Esophagus (tissue), 2 donors: ENCODE results near the gene CTNS. TPM values are rescaled to one million over a fixed set of nuclear protein-coding genes. Genes with fewer than 3 reads are reported as not detected.

ENCODE experiments used
- H3K27ac ChIP-seq, 2 donors: one replicate each; pipeline ENCODE4 v1.5.1; 2013; ENCODE audit warnings: low read depth in 2 of 2, mild to moderate bottlenecking in 2 of 2, inconsistent platforms in 1 of 2, low read length in 1 of 2, moderate library complexity in 1 of 2
- H3K27me3 ChIP-seq, 2 donors: one replicate each; pipeline ENCODE4 v1.6.1; 2013; ENCODE audit warnings: low read length in 2 of 2, control low read depth in 1 of 2, mild to moderate bottlenecking in 1 of 2; ENCODE audit not compliant: insufficient read depth in 2 of 2, control insufficient read depth in 1 of 2
- H3K36me3 ChIP-seq, 2 donors: one replicate each; pipeline ENCODE4 v1.6.1; 2013; ENCODE audit warnings: low read length in 1 of 2; ENCODE audit not compliant: control insufficient read depth in 2 of 2, insufficient read depth in 2 of 2
- H3K4me1 ChIP-seq, 2 donors: one replicate each; pipeline ENCODE4 v1.6.1; 2013; ENCODE audit warnings: low read length in 1 of 2; ENCODE audit not compliant: control insufficient read depth in 2 of 2, insufficient read depth in 2 of 2
- H3K4me3 ChIP-seq, 2 donors: one replicate each; pipeline ENCODE4 v1.5.1; 2013; ENCODE audit warnings: low read length in 2 of 2, mild to moderate bottlenecking in 2 of 2, low read depth in 1 of 2, moderate library complexity in 1 of 2
- H3K9me3 ChIP-seq, 2 donors: one replicate each; pipeline ENCODE4 v1.6.1; 2013; ENCODE audit warnings: mild to moderate bottlenecking in 2 of 2, low read depth in 1 of 2, low read length in 1 of 2, moderate library complexity in 1 of 2; ENCODE audit not compliant: control insufficient read depth in 2 of 2, insufficient read depth in 1 of 2
- WGBS, 2 donors: extraction: QIAGEN DNeasy Blood & Tissue Kit; methylation state at CpG; one replicate each; pipeline ENCODE4 v1.1.7; 2013; 5-methylcytosine and 5-hydroxymethylcytosine counted together
- polyA plus RNA-seq, 2 donors: library from polyadenylated mRNA; stranded (reverse); fragments of 200-250 nt; gene quantifications; one replicate each; pipeline ENCODE4 v1.2.3, GENCODE V29; 2013
- donor health status: healthy with polysubstance abuse.
- donor health status: Bipolar disorder and iron deficiency.

The CTNS gene
- polyA plus RNA-seq, 2 donors, result 3.6 to 4.1 TPM

GRCh38 chr17:3679531-3680126 lies 43.1 kb downstream of the CTNS start:
- H3K36me3 ChIP-seq, result no peaks in the 10 kb centered on the region
- H3K9me3 ChIP-seq, result no peaks in the 10 kb centered on the region
- H3K4me1 ChIP-seq, result peaks cover 0 to 5% of the 10 kb centered on the region in 2 donors
- H3K27ac ChIP-seq, result no peak overlapping the region
- H3K4me3 ChIP-seq, result no peak overlapping the region
- H3K27me3 ChIP-seq, result no peaks in the 10 kb centered on the region
- WGBS, 2 donors, result 51 to 53% methylated on average over 19 to 20 of the region's 20 CpGs

DNA sequence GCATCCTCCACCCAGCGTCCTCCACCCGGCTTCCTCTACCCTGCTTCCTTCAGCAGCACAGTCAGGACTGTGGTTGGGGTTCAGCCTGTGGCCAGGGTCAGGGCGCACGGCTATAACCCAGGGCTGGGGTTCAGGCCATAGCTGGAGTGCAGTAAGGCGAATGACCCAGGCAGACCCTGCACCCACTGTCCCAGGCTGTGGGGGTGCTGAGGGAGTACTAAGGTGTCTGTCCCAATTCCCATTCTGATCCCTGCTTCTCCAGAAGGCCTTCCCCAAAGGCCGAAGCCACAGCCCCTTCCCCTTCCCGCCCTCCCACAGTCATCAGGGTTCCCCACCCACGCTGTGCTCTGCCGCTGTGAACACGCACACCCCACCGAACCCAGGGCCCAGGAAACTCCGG lies 44.5 kb downstream of the CTNS start:
- Histone ChIP-seq H3K27ac (no peak overlapping the region), H3K36me3 (no peaks in the 10 kb centered on the region), H3K9me3 (no peaks in the 10 kb centered on the region), H3K4me1 (peaks cover 0 to 5% of the 10 kb centered on the region in 2 donors), H3K4me3 (no peak overlapping the region), H3K27me3 (peaks cover 0 to 2% of the 10 kb centered on the region in 2 donors)
- 84 to 91% methylated on average over 12 of the region's 12 CpGs for WGBS, 2 donors

GRCh38 chr17:3681565-3681964 lies 45.0 kb downstream of the CTNS start:
- H3K4me3 ChIP-seq, result no peak overlapping the region
- H3K27ac ChIP-seq, result no peak overlapping the region
- peaks cover 0 to 2% of the 10 kb centered on the region in 2 donors for H3K27me3 ChIP-seq
- no peaks in the 10 kb centered on the region for H3K36me3 ChIP-seq
- 75 to 79% methylated on average over 20 of the region's 20 CpGs for WGBS, 2 donors
- peaks cover 0 to 5% of the 10 kb centered on the region in 2 donors for H3K4me1 ChIP-seq
- H3K9me3 ChIP-seq, result no peaks in the 10 kb centered on the region

DNA sequence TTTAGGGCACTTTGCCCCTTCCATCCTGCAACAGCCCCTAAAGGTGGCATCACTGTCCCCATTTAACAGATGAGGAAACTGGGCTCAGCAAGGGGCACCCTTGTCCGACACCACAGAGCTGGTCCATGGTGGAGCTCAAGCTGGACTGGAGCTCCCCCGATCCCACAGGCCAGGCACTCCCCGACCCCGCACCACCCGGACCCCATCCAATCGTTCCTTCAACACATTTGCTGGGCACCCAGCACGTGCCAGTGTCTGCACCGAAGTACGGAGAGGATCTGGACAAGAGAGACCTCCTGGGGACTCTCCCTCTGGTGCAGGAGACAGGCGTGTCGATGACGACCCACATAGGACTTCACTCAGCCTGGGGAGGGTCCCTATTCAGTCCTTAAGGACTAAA lies 45.5 kb downstream of the CTNS start:
- no peak overlapping the region for H3K27ac ChIP-seq
- H3K4me3 ChIP-seq, result no peak overlapping the region
- H3K36me3 ChIP-seq, result no peaks in the 10 kb centered on the region
- peaks cover 0 to 2% of the 10 kb centered on the region in 2 donors for H3K27me3 ChIP-seq
- 88 to 89% methylated on average over 12 of the region's 12 CpGs for WGBS, 2 donors
- peaks cover 0 to 5% of the 10 kb centered on the region in 2 donors for H3K4me1 ChIP-seq
- H3K9me3 ChIP-seq, result no peaks in the 10 kb centered on the region

DNA sequence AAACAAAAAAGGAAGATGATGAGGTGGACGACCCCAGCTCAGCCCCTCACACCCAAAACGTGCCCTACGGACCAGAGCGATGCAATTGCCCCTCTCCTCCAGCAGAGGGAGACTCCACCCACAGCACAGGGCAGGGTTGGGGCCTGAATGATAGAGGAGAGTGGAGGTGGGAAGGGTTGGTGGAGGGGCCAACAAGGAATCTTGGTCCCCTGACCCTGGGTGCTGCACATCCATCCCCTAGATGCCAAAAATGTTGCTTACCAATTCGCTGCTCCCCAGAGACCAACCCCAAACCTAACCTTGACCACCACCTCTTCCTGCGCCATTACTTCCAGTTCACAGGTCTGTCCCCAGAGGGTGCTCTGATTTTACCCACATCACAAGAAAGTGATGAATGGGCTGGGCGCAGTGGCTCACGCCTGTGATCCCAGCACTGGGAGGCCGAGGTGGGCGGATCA lies 46.5 kb downstream of the CTNS start:
- peaks cover 0 to 5% of the 10 kb centered on the region in 2 donors for H3K4me1 ChIP-seq
- no peaks in the 10 kb centered on the region for H3K9me3 ChIP-seq
- 29 to 33% methylated on average over 10 of the region's 10 CpGs for WGBS, 2 donors
- no peaks in the 10 kb centered on the region for H3K36me3 ChIP-seq
- H3K4me3 ChIP-seq, result no peak overlapping the region
- no peak overlapping the region for H3K27ac ChIP-seq
- peaks cover 0 to 2% of the 10 kb centered on the region in 2 donors for H3K27me3 ChIP-seq

DNA sequence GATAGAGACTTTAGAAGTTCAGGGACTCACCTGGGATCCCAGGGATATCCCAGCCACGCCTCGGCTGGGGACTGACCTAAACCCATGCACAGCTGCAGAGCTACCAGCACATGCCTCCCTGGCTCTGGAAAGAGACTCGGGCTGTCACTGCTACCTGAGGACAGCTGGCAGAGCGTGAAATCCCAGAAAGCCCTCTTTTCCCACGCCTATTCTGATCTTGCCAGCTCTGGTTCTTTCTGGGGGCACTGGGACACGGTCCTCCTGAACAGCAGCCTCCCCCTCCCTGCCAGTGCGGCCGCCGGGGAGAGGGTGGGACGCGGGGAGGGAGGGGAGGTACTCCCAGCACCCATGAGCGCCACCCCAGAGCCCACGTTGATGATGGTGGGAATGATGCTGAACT lies 48.6 kb downstream of the CTNS start:
- no peaks in the 10 kb centered on the region for H3K9me3 ChIP-seq
- H3K27me3 ChIP-seq, result peaks cover 0 to 2% of the 10 kb centered on the region in 2 donors
- no peaks in the 10 kb centered on the region for H3K36me3 ChIP-seq
- H3K4me3 ChIP-seq, result no peak overlapping the region
- no peak overlapping the region for H3K27ac ChIP-seq
- no peaks in the 10 kb centered on the region for H3K4me1 ChIP-seq
- WGBS, 2 donors, result 23 to 36% methylated on average over 13 of the region's 13 CpGs

DNA sequence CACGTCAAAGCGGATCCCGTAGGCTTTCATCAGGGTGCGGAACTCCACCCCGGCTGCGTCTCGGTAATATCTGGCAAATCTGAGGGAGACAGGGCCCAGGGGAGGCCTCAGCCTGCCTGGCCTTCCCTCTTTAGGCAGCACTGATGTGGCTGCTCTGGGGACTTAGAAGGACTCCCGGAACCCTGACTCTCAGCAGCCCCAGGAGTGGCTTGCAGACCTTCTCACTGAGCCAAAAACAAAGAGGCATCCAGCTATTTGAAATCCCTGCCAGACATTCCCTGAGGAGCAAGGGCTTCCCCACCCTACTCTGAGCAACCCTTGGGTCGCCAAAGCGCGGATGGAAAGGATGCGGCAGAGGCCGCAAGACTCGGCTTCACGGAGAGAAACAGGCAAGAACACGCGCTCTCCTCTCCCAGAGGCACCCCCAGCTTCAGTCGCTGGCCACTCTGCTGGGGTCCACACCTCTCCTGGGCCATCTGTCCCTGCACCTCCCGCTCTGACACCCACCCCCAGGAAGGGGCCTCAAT lies 51.5 kb downstream of the CTNS start:
- no peak overlapping the region for H3K4me3 ChIP-seq
- no peaks in the 10 kb centered on the region for H3K9me3 ChIP-seq
- H3K4me1 ChIP-seq, result no peaks in the 10 kb centered on the region
- H3K27ac ChIP-seq, result no peak overlapping the region
- peaks cover 0 to 2% of the 10 kb centered on the region in 2 donors for H3K27me3 ChIP-seq
- WGBS, 2 donors, result 44 to 49% methylated on average over 19 of the region's 19 CpGs
- H3K36me3 ChIP-seq, result no peaks in the 10 kb centered on the region

GRCh38 chr17:3688852-3689261 lies 52.3 kb downstream of the CTNS start:
- no peaks in the 10 kb centered on the region for H3K36me3 ChIP-seq
- no peak overlapping the region for H3K4me3 ChIP-seq
- H3K4me1 ChIP-seq, result no peaks in the 10 kb centered on the region
- no peak overlapping the region for H3K27ac ChIP-seq
- WGBS, 2 donors, result 71 to 75% methylated on average over 11 to 14 of the region's 14 CpGs
- no peaks in the 10 kb centered on the region for H3K9me3 ChIP-seq
- peaks cover 0 to 3% of the 10 kb centered on the region in 2 donors for H3K27me3 ChIP-seq

- WGBS, 2 donors, result 83% methylated on average over 41 to 44 of the region's 44 CpGs
- H3K4me3 ChIP-seq, result no peak overlapping the region
- H3K4me1 ChIP-seq, result no peaks in the 10 kb centered on the region
- H3K27me3 ChIP-seq, result peaks cover 0 to 5% of the 10 kb centered on the region in 2 donors
- H3K9me3 ChIP-seq, result no peaks in the 10 kb centered on the region
- H3K27ac ChIP-seq, result no peak overlapping the region
- no peaks in the 10 kb centered on the region for H3K36me3 ChIP-seq
These were observed 52.9 kb downstream of the CTNS start for GRCh38 chr17:3689262-3690093.
